Activated CD4-positive, alpha-beta T cell treated with anti-CD3 and anti-CD28 coated beads, Interleukin-2, amount 50 U/mL, for 16 hours (primary cell): ENCODE results near the gene PRAMEF18.
"Not testable (repeated sequence)": the region's sequence is repeated elsewhere in the genome, so short reads cannot be mapped to it uniquely, and the experiment has no call there.

Source experiments
- DNase-seq: peaks from one replicate; pipeline ENCODE4 v3.0.0-alpha.2; 2020

The PRAMEF18 gene

DNA sequence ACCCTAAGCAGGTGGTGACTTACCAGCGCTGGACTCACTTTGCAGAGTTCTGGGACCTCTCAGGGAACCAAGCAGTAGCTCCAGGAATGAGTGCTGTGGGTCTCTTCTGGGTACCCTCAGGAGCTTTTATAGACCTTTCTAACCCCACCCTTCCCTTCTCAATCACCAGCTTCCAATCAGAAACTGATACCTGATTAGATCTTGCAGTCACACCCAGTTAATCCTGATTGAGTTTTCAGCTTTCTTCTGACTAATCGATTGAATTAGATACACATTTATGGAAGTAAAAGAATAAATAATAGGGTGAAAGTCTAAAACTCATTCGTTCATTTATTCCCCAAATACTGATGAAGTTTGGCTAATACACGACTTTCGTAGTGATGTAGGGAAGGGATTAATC lies 24.6 kb downstream of the PRAMEF18 start, which contains the start of gene PRAMEF13:
Gene PRAMEF13 (minus strand): TSS at position 101 of the 400 bp plus-strand sequence. CDS start 1,820 bp downstream, outside the sequence.
- DNase-seq = not testable (repeated sequence)
